Smooth muscle cell (in vitro differentiated cells): ENCODE measurements around the gene ZNF486. TPM values are rescaled to one million over a fixed set of nuclear protein-coding genes. Genes with fewer than 3 reads are reported as not detected.
A peak's percentile ranks its signal among the peaks of the same experiment; 100 is the strongest.
"Not testable (repeated sequence)": the region's sequence is repeated elsewhere in the genome, so short reads cannot be mapped to it uniquely, and the experiment has no call there.

Experiments used
- DNase-seq: peaks from one replicate; lab custom pipeline; 2025; ENCODE audit not compliant: unreplicated experiment; lab: John Stamatoyannopoulos, UW
- H2AFZ ChIP-seq: fragments of 200-600 bp; sonication (generic); 2 replicates; pipeline ENCODE4 v1.6.0; 2016; ENCODE audit warnings: antibody characterized with exemption, low read depth, mild to moderate bottlenecking
- H3F3A ChIP-seq: fragments of 200-600 bp; sonication (generic); 2 replicates; pipeline ENCODE4 v1.6.0; 2017; ENCODE audit warnings: antibody characterized with exemption, low read depth
- H3K27ac ChIP-seq: fragments of 200-600 bp; sonication (generic); 2 replicates; pipeline ENCODE4 v1.5.1; 2016; ENCODE audit warnings: low read depth, mild to moderate bottlenecking
- H3K27me3 ChIP-seq: fragments of 200-600 bp; sonication (generic); 2 replicates; pipeline ENCODE4 v1.6.1; 2016; ENCODE audit warnings: low read depth, mild to moderate bottlenecking
- H3K36me3 ChIP-seq: fragments of 200-600 bp; sonication (generic); 2 replicates; pipeline ENCODE4 v1.5.1; 2016; ENCODE audit warnings: low read depth
- H3K4me1 ChIP-seq: fragments of 200-600 bp; sonication (generic); 2 replicates; pipeline ENCODE4 v1.5.1; 2016; ENCODE audit warnings: low read depth
- H3K4me2 ChIP-seq: fragments of 200-600 bp; sonication (generic); 2 replicates; pipeline ENCODE4 v1.6.0; 2016; ENCODE audit warnings: mild to moderate bottlenecking
- H3K4me3 ChIP-seq: fragments of 200-600 bp; sonication (generic); 2 replicates; pipeline ENCODE4 v1.5.1; 2016; ENCODE audit warnings: mild to moderate bottlenecking
- H3K79me2 ChIP-seq: fragments of 200-600 bp; sonication (generic); 2 replicates; pipeline ENCODE4 v1.6.0; 2016; ENCODE audit warnings: low read depth, mild to moderate bottlenecking
- H3K9ac ChIP-seq: fragments of 200-600 bp; sonication (generic); 2 replicates; pipeline ENCODE4 v1.6.0; 2016; ENCODE audit warnings: low read depth
- H3K9me3 ChIP-seq: fragments of 200-600 bp; sonication (generic); replicated peaks from 2 replicates; pipeline ENCODE4 v1.5.1; 2016; ENCODE audit warnings: low read depth
- H4K20me1 ChIP-seq: fragments of 200-600 bp; sonication (generic); 2 replicates; pipeline ENCODE4 v1.6.0; 2016; ENCODE audit warnings: low read depth
- CTCF ChIP-seq: fragments of 200-600 bp; sonication (generic); IDR thresholded peaks from 2 replicates; pipeline ENCODE4 v1.5.1; 2017; ENCODE audit warnings: borderline replicate concordance, mild to moderate bottlenecking, antibody characterized with exemption; ENCODE audit not compliant: insufficient read depth, poor library complexity, severe bottlenecking
- WGBS: methylation state at CpG from one replicate; pipeline ENCODE4 v1.1.7; 2016; ENCODE audit warnings: low lambda C conversion rate; 5-methylcytosine and 5-hydroxymethylcytosine counted together
- polyA plus RNA-seq: library from polyadenylated mRNA; unstranded; fragments of >200 nt; fragmentation: Nextera tagmentation; extraction: Ambion mirVana; gene quantifications from 2 replicates; pipeline ENCODE4 v1.2.1, GENCODE V29; 2016
- total RNA-seq: library from RNA; depleted of rRNA; stranded (reverse); fragments of >200 nt; gene quantifications from 2 replicates; pipeline ENCODE4 v1.2.3, GENCODE V29; 2014

ZNF486 gene
- total RNA-seq, result 10.8 and 12.0 TPM in 2 replicates
- polyA plus RNA-seq, result 2.2 and 3.1 TPM in 2 replicates

DNA sequence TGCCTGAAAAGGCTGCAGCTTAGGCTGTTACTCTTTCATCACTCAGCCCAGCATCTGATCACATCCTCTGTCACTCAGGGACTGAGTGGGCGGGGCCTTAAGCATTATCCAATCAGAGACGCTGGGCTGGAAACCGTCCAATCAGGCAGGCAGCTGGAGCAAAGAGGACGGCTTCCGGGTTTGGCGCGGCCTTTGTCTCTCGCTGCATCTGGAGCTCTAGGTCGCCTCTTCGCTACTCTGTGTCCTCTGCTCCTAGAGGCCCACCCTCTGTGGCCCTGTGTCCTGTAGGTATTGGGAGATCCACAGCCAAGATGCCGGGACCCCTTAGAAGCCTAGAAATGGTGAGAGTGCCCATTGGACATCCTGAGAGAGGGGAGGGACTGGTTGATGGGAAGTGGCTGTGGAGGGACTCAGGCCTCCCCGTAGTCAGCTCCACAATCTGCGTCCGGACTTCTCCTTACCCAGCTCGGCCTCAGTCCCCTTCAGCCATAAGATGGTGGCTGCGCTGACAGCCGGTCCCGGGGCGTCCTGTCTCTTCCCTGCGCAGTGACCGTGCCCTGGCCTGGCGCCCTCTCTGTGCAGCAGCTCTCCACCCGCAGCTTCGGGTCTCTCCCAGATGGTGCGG lies at the start of gene ZNF486:
Gene ZNF486, plus strand, starts transcription at position 195 of the 625 bp plus-strand sequence. Its CDS starts 117 bp downstream, at position 312.
- H3K9ac ChIP-seq, result peak within 1 kb of the TSS; percentile 94
- TF ChIP-seq CTCF, result no peak

DNA sequence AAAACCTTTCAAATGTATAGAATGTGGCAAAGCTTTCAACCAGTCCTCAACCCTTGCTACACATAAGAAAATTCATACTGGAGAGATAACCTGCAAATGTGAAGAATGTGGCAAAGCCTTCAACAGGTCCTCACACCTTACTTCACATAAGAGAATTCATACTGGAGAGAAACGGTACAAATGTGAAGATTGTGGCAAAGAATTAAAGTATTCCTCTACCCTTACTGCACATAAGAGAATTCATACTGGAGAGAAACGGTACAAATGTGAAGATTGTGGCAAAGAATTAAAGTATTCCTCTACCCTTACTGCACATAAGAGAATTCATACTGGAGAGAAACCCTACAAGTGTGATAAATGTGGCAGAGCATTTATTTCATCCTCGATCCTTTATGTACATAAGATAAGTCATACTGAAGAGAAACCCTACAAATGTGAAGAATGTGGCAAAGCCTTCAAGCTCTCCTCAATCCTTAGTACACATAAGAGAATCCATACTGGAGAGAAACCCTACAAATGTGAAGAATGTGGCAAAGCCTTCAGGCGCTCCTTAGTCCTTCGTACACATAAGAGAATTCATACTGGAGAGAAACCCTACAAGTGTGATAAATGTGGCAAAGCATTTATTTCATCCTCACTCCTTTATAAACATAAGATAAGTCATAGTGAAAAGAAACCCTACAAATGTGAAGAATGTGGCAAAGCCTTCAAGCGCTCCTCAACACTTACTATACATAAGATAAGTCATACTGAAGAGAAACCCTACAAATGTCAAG lies 48.8 kb upstream of the ZNF486 start:
- peaks cover 32% of the 10 kb centered on the region for H3K36me3 ChIP-seq
- not testable (repeated sequence) for H3K4me3 ChIP-seq

More for the DNA sequence above, at the start of gene ZNF486:
- Histone ChIP-seq H3K4me3 (peak within 1 kb of the TSS; percentile 69), H3F3A (peaks cover 6% of the 10 kb centered on the region), H3K79me2 (peaks cover 38% of the 10 kb centered on the region), H2AFZ (peak within 1 kb of the TSS; percentile 56), H3K9me3 (no peaks in the 10 kb centered on the region), H3K36me3 (no peaks in the 10 kb centered on the region), H3K4me2 (peak within 1 kb of the TSS; percentile 95), H4K20me1 (no peaks in the 10 kb centered on the region), H3K27ac (peak within 1 kb of the TSS; percentile 95), H3K4me1 (peaks cover 3% of the 10 kb centered on the region), H3K27me3 (no peaks in the 10 kb centered on the region)
- DNase-seq, result peak; percentile 64
- under 1% methylated on average over 25 of the region's 25 CpGs for WGBS

DNA sequence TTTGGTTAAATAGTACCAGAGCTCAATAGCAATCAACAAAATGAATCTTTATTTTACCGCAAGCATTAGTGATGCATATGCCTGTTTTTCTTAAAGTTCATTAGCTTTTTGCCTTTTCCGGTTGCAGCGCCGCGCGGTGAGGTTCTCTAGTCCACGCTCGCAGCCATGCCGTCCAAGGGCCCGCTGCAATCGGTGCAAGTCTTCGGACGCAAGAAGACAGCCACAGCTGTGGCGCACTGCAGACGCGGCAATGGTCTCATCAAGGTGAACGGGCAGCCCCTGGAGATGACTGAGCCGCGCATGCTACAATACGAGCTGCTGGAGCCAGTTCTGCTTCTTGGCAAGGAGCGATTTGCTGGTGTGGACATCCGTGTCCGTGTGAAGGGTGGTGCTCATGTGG lies 42.1 kb upstream of the ZNF486 start:
- no peak overlapping the region for H3K27ac ChIP-seq
- no peak overlapping the region for H2AFZ ChIP-seq
- H3K9me3 ChIP-seq, result peaks cover 52% of the 10 kb centered on the region
- no peaks in the 10 kb centered on the region for H4K20me1 ChIP-seq
- no peak overlapping the region for H3K9ac ChIP-seq
- WGBS, result 98% methylated on average over 23 of the region's 23 CpGs
- no peaks in the 10 kb centered on the region for H3F3A ChIP-seq
- H3K36me3 ChIP-seq, result peaks cover 12% of the 10 kb centered on the region
- H3K4me2 ChIP-seq, result no peak overlapping the region
- no peaks in the 10 kb centered on the region for H3K4me1 ChIP-seq
- no peak for TF ChIP-seq CTCF
- no peaks in the 10 kb centered on the region for H3K27me3 ChIP-seq
- H3K79me2 ChIP-seq, result no peaks in the 10 kb centered on the region
- no peak overlapping the region for H3K4me3 ChIP-seq
- no peak for DNase-seq

More for the DNA sequence above, 48.8 kb upstream of the ZNF486 start:
- not testable (repeated sequence) for H4K20me1 ChIP-seq, H3K9ac ChIP-seq, H3K27ac ChIP-seq, H3K4me1 ChIP-seq, H3K27me3 ChIP-seq, H3K79me2 ChIP-seq, H2AFZ ChIP-seq, H3K4me2 ChIP-seq, H3F3A ChIP-seq, DNase-seq
- WGBS, result 97% methylated on average over 6 of the region's 6 CpGs
- peaks cover 79% of the 10 kb centered on the region for H3K9me3 ChIP-seq

DNA sequence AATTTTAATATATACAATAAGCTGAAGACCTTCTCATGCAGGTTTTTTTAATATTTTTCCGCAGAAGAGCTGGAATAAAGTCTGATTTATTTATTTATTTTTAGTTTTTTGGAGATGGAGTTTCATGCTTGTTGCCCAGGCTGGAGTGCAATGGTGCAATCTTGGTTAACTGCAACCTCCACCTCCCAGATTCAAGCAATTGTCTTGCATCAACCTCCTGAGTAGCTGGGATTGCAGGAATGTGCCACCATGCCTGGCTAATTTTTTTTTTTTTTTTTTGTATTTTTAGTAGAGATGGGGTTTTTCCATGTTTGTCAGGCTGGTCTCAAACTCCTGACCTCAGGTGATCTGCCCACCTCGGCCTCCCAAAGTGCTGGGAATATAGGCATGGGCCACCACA lies 34.1 kb upstream of the ZNF486 start:
- not testable (repeated sequence) for H3K4me3 ChIP-seq, H3F3A ChIP-seq, H3K36me3 ChIP-seq, H3K9me3 ChIP-seq, H2AFZ ChIP-seq, DNase-seq, H3K27me3 ChIP-seq, H3K4me1 ChIP-seq, H3K27ac ChIP-seq, H4K20me1 ChIP-seq, H3K9ac ChIP-seq, H3K4me2 ChIP-seq, H3K79me2 ChIP-seq
- WGBS, result 90% methylated on average over 2 of the region's 2 CpGs

- H3K79me2 ChIP-seq, H3K4me1 ChIP-seq, H3K27me3 ChIP-seq, H3K4me2 ChIP-seq, H3F3A ChIP-seq, H3K4me3 ChIP-seq, H2AFZ ChIP-seq, H4K20me1 ChIP-seq, H3K36me3 ChIP-seq, H3K9ac ChIP-seq, DNase-seq, H3K27ac ChIP-seq, H3K9me3 ChIP-seq: not testable (repeated sequence)
- 95% methylated on average over 18 of the region's 29 CpGs for WGBS
Measured at GRCh38 chr19:20137714-20138113, 29.3 kb upstream of the ZNF486 start.
